HEK293T (cell line): Measurements from ENCODE around the gene RIMBP2.
"Not testable (repeated sequence)": the region's sequence is repeated elsewhere in the genome, so short reads cannot be mapped to it uniquely, and the experiment has no call there.

Experiments used
- CTCF ChIA-PET: fragments of 350-600 bp; formaldehyde crosslinking; extraction: SDS; loops from one replicate; lab custom pipeline; 2021; ENCODE audit warnings: antibody characterized with exemption, inconsistent platforms; lab: Yijun Ruan, JAX
- POLR2A ChIA-PET: fragments of 350-600 bp; formaldehyde crosslinking; extraction: SDS; loops from one replicate; lab custom pipeline; 2020; ENCODE audit warnings: antibody characterized with exemption, inconsistent platforms; lab: Yijun Ruan, JAX
- DNase-seq: peaks from one replicate; pipeline ENCODE4 v3.0.0; 2012; ENCODE audit warnings: mixed read lengths; ENCODE audit errors: extremely low spot score
- ARNT ChIP-seq: fragments of 450-650 bp; IDR thresholded peaks from 2 replicates; pipeline ENCODE4 v1.6.1; 2017; ENCODE audit warnings: mild to moderate bottlenecking
- BHLHE40 ChIP-seq: fragments of 450-650 bp; IDR thresholded peaks from 2 replicates; pipeline ENCODE4 v1.6.1; 2016; ENCODE audit warnings: mild to moderate bottlenecking, moderate library complexity, borderline replicate concordance
- CTBP1 ChIP-seq: fragments of 450-650 bp; IDR thresholded peaks from 2 replicates; pipeline ENCODE4 v1.6.1; 2016; ENCODE audit warnings: borderline replicate concordance
- ELF4 ChIP-seq: fragments of 450-650 bp; IDR thresholded peaks from 2 replicates; pipeline ENCODE4 v1.6.1; 2017; ENCODE audit warnings: antibody characterized with exemption
- FOXA1 ChIP-seq: fragments of 450-650 bp; IDR thresholded peaks from 2 replicates; pipeline ENCODE4 v1.6.1; 2016; ENCODE audit warnings: mild to moderate bottlenecking
- FOXK2 ChIP-seq: fragments of 450-650 bp; IDR thresholded peaks from 2 replicates; pipeline ENCODE4 v1.6.1; 2016; ENCODE audit warnings: mild to moderate bottlenecking
- FOXM1 ChIP-seq: fragments of 450-650 bp; IDR thresholded peaks from 2 replicates; pipeline ENCODE4 v1.6.1; 2017; ENCODE audit warnings: mild to moderate bottlenecking, borderline replicate concordance
- HDGF ChIP-seq: fragments of 450-650 bp; IDR thresholded peaks from 2 replicates; pipeline ENCODE4 v1.6.1; 2017; ENCODE audit warnings: antibody characterized with exemption, borderline replicate concordance
- L3MBTL2 ChIP-seq: fragments of 450-650 bp; conservative IDR thresholded peaks from 2 replicates; pipeline ENCODE4 v1.6.1; 2016; ENCODE audit warnings: mild to moderate bottlenecking
- LEF1 ChIP-seq: fragments of 450-650 bp; IDR thresholded peaks from 2 replicates; pipeline ENCODE4 v1.6.1; 2017; ENCODE audit warnings: mild to moderate bottlenecking, borderline replicate concordance
- NFRKB ChIP-seq: fragments of 450-650 bp; IDR thresholded peaks from 2 replicates; pipeline ENCODE4 v1.6.1; 2016; ENCODE audit warnings: mild to moderate bottlenecking, moderate library complexity
- PKNOX1 ChIP-seq: fragments of 450-650 bp; IDR thresholded peaks from 2 replicates; pipeline ENCODE4 v1.6.1; 2016
- SP1 ChIP-seq: fragments of 450-650 bp; IDR thresholded peaks from 2 replicates; pipeline ENCODE4 v1.6.1; 2017
- SUZ12 ChIP-seq: fragments of 450-650 bp; IDR thresholded peaks from 2 replicates; pipeline ENCODE4 v1.6.1; 2016; ENCODE audit warnings: mild to moderate bottlenecking
- TARDBP ChIP-seq: fragments of 450-650 bp; IDR thresholded peaks from 2 replicates; pipeline ENCODE4 v1.6.1; 2016
- ZNF384 ChIP-seq: fragments of 450-650 bp; IDR thresholded peaks from 2 replicates; pipeline ENCODE4 v1.6.1; 2016

The RIMBP2 gene

DNA sequence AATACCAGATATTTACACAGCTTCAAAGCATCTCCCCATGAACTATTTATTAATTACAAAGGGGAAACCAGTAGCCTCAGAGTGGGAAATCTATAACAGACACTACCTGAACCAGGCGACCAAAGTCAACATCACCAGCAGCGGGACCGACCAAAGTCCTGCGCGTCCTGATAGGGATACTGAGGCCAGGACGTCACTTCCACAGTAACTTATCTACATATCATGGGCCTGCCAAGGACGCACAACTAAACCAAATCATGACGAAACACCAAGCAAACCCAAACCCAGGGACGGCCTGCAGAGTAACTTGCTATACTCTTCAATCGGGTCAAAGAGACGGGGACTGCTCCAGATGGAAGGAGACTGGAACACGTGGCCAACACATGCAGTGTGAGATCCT, 26.0 kb upstream of the RIMBP2 start:
- ChIA-PET POLR2A (no interaction called here), CTCF (no interaction called here)
- TF ChIP-seq SP1 (no peak), TARDBP (no peak), ARNT (no peak), L3MBTL2 (no peak), NFRKB (no peak), CTBP1 (no peak), FOXK2 (no peak), BHLHE40 (no peak), LEF1 (no peak), PKNOX1 (no peak), HDGF (no peak)
- DNase-seq = no peak

- ChIA-PET POLR2A (no interaction called here), CTCF (no interaction called here)
- DNase-seq = no peak
- no peak for TF ChIP-seq L3MBTL2
- no peak for TF ChIP-seq FOXM1
- TF ChIP-seq ZNF384 = no peak
- TF ChIP-seq ELF4 = no peak
- TF ChIP-seq SP1 = no peak
- TF ChIP-seq LEF1 = no peak
- no peak for TF ChIP-seq BHLHE40
- no peak for TF ChIP-seq TARDBP
- TF ChIP-seq FOXA1 = no peak
- no peak for TF ChIP-seq NFRKB
- no peak for TF ChIP-seq FOXK2
Measured at GRCh38 chr12:130739571-130739970, 23.5 kb upstream of the RIMBP2 start.

DNA sequence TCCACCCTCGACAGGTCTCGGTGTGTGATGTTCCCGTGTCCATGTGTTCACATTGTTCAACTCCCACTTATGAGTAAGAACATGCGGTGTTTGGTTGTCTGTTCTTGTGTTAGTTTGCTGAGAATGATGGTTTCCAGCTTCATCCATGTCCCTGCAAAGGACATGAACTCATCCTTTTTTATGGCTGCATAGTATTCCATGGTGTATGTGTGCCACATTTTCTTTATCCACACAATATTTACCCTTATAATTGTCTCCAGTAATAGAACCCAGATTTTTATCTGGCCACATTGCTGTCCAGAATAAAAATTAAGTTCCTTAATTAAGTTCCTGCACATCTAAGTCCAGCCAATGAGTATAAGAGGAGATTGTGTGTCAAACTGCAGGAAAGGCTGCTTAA, 22.3 kb upstream of the RIMBP2 start:
- CTCF ChIA-PET = interaction anchor here (0.7 kb wide), 2 partner anchors 8 to 407 kb away, joined by 3 to 4 read pairs; no protein-coding TSS in a partner anchor
- POLR2A ChIA-PET, DNase-seq: not testable (repeated sequence)

- no peak for DNase-seq
- CTCF ChIA-PET = no interaction called here
- no peak for TF ChIP-seq FOXA1
- TF ChIP-seq LEF1 = no peak
- TF ChIP-seq SP1 = no peak
- no peak for TF ChIP-seq NFRKB
- TF ChIP-seq ARNT = no peak
- no peak for TF ChIP-seq CTBP1
- TF ChIP-seq PKNOX1 = no peak
- no peak for TF ChIP-seq BHLHE40
- TF ChIP-seq L3MBTL2 = no peak
- no peak for TF ChIP-seq HDGF
- TF ChIP-seq FOXK2 = no peak
- TF ChIP-seq SUZ12 = no peak
- no peak for TF ChIP-seq TARDBP
- no peak for TF ChIP-seq ELF4
- no peak for TF ChIP-seq ZNF384
- no peak for TF ChIP-seq FOXM1
- POLR2A ChIA-PET = no interaction called here
Measured at GRCh38 chr12:130737731-130738130, 21.6 kb upstream of the RIMBP2 start.

- POLR2A ChIA-PET = no interaction called here
- CTCF ChIA-PET = no interaction called here
- TF ChIP-seq FOXM1 = no peak
- no peak for TF ChIP-seq SP1
- TF ChIP-seq LEF1 = no peak
- no peak for TF ChIP-seq HDGF
- no peak for TF ChIP-seq NFRKB
- TF ChIP-seq SUZ12 = no peak
- TF ChIP-seq L3MBTL2 = no peak
- no peak for TF ChIP-seq ARNT
- no peak for TF ChIP-seq ZNF384
- no peak for TF ChIP-seq ELF4
- no peak for TF ChIP-seq FOXK2
- no peak for TF ChIP-seq TARDBP
- no peak for TF ChIP-seq FOXA1
- TF ChIP-seq BHLHE40 = no peak
- TF ChIP-seq PKNOX1 = no peak
- TF ChIP-seq CTBP1 = no peak
- DNase-seq = no peak
Measured at GRCh38 chr12:130729344-130729743, 13.2 kb upstream of the RIMBP2 start.

DNA sequence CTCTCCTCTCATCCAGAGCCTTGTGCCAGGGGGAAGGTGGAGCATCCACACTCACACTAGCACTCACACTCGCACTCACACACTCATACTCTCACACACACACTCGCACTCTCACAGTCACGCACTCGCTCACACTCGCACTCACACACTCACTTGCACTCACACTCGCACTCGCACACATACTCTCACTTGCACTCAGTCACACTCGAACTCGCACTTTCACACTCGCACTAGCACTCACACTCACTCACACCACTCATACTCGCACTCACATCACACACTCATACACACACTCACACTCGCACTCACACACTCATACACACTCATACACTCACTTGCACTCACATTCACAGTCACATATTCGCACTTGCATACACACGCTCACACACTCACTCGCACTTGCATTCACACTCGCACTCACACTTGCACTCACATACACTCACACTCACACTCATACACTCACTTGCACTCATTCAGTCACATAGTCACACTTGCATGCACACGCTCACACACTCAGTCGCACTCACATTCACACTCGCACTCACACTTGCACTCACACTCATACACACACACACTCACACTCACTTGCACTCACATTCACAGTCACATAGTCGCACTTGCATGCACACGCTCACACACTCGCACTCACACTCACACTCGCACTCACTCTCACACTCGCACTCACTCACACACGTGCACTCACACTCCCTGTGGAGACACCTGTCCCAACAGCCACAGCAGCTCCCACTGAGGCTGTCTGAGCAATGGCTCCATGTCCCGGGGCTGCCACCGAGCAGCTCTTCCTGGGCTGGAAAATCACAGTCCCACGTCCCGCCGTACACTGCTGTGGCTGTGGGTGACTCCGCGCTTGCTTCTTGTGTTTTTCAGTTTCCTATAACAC, 12.3 kb upstream of the RIMBP2 start:
- ChIA-PET POLR2A (no interaction called here), CTCF (no interaction called here)
- no peak for DNase-seq
- no peak for TF ChIP-seq ARNT
- no peak for TF ChIP-seq FOXK2
- TF ChIP-seq HDGF = no peak
- TF ChIP-seq PKNOX1 = no peak
- TF ChIP-seq FOXA1 = no peak
- TF ChIP-seq SP1 = no peak
- no peak for TF ChIP-seq L3MBTL2
- no peak for TF ChIP-seq FOXM1
- TF ChIP-seq ZNF384 = no peak
- no peak for TF ChIP-seq ELF4
- TF ChIP-seq LEF1 = no peak
- no peak for TF ChIP-seq CTBP1
- no peak for TF ChIP-seq SUZ12
- TF ChIP-seq BHLHE40 = no peak
- no peak for TF ChIP-seq TARDBP
- no peak for TF ChIP-seq NFRKB
